Stimulated activated CD4-positive, alpha-beta T cell treated with anti-CD3 and anti-CD28 coated beads, Interleukin-15, amount 100 ng/mL, for 24 hours (primary cell): Measurements from ENCODE around the gene GUCY2C.
"Not testable (repeated sequence)": the region's sequence is repeated elsewhere in the genome, so short reads cannot be mapped to it uniquely, and the experiment has no call there.

Experiments used
- DNase-seq: peaks from one replicate; pipeline ENCODE4 v3.0.0-alpha.2; 2020

GUCY2C gene

GRCh38 chr12:14696265-14696741, at the start of gene GUCY2C:
TSS of gene GUCY2C (minus strand) at chr12:14696599. CDS start at chr12:14696448, 151 bp downstream.
- no peak for DNase-seq

GRCh38 chr12:14743061-14743460, 46.7 kb upstream of the GUCY2C start:
- no peak for DNase-seq

GRCh38 chr12:14741942-14742341, 45.5 kb upstream of the GUCY2C start:
- DNase-seq = no peak

- DNase-seq = no peak
These were observed 44.8 kb upstream of the GUCY2C start for GRCh38 chr12:14741153-14741552.

GRCh38 chr12:14736441-14736840, 40.0 kb upstream of the GUCY2C start:
- DNase-seq = not testable (repeated sequence)

GRCh38 chr12:14731821-14732220, 35.4 kb upstream of the GUCY2C start:
- DNase-seq = no peak

- no peak for DNase-seq
These were observed 33.2 kb upstream of the GUCY2C start for GRCh38 chr12:14729586-14729985.

GRCh38 chr12:14723763-14724162, 27.4 kb upstream of the GUCY2C start:
- DNase-seq = peak; percentile 61

GRCh38 chr12:14716848-14717444, 20.5 kb upstream of the GUCY2C start:
- DNase-seq = peak; percentile 55

- no peak for DNase-seq
These were observed 18.0 kb upstream of the GUCY2C start for GRCh38 chr12:14714437-14714836.

- no peak for DNase-seq
These were observed 14.4 kb upstream of the GUCY2C start for GRCh38 chr12:14710632-14711320.

- DNase-seq = no peak
These were observed 5.6 kb upstream of the GUCY2C start for GRCh38 chr12:14701809-14702568.

- no peak for DNase-seq
These were observed 4.5 kb upstream of the GUCY2C start for GRCh38 chr12:14700935-14701334.

- DNase-seq = no peak
These were observed 3.5 kb upstream of the GUCY2C start for GRCh38 chr12:14699923-14700322.

- no peak for DNase-seq
These were observed 2.2 kb upstream of the GUCY2C start for GRCh38 chr12:14698555-14698954.

GRCh38 chr12:14695715-14696141, 671 bp downstream of the GUCY2C start:
- DNase-seq = no peak

- DNase-seq = no peak
These were observed 1.4 kb downstream of the GUCY2C start for GRCh38 chr12:14694970-14695369.

- DNase-seq = no peak
These were observed 2.2 kb downstream of the GUCY2C start for GRCh38 chr12:14694145-14694714.

GRCh38 chr12:14693116-14693515, 3.3 kb downstream of the GUCY2C start:
- no peak for DNase-seq

GRCh38 chr12:14691560-14691959, 4.8 kb downstream of the GUCY2C start:
- DNase-seq = no peak

GRCh38 chr12:14689996-14690395, 6.4 kb downstream of the GUCY2C start:
- DNase-seq = no peak

- DNase-seq = no peak
These were observed 7.3 kb downstream of the GUCY2C start for GRCh38 chr12:14689144-14689543.

- DNase-seq = peak; percentile 4
These were observed 14.2 kb downstream of the GUCY2C start for GRCh38 chr12:14682231-14682630.
